Transverse colon (tissue), 4 donors: ENCODE measurements around the gene TFB2M. TPM values are rescaled to one million over a fixed set of nuclear protein-coding genes. Genes with fewer than 3 reads are reported as not detected.

ENCODE experiments used
- DNase-seq: peaks from one replicate; pipeline ENCODE4 v3.0.0-alpha.2; 2019
- H3K27ac ChIP-seq, 4 donors: fragments of 200-600 bp; sonication (generic); 2 replicates each; pipeline ENCODE4 v1.5.1; 2016 to 2018; ENCODE audit warnings: inconsistent platforms in 4 of 4
- H3K27me3 ChIP-seq: fragments of 200-600 bp; sonication (generic); 2 replicates; pipeline ENCODE4 v1.5.1; 2017; ENCODE audit warnings: inconsistent platforms
- H3K36me3 ChIP-seq, 4 donors: fragments of 200-600 bp; sonication (generic); 2 replicates each; pipeline ENCODE4 v1.5.1; 2017 to 2019; ENCODE audit warnings: inconsistent platforms in 4 of 4
- H3K4me1 ChIP-seq, 4 donors: fragments of 200-600 bp; sonication (generic); 2 replicates each; pipeline ENCODE4 v1.5.1; 2017 to 2020; ENCODE audit warnings: inconsistent platforms in 4 of 4
- H3K4me3 ChIP-seq, 4 donors: fragments of 200-600 bp; sonication (generic); 1 replicate in 1 of 4; 2 replicates in 3 of 4; pipeline versions ENCODE4 v1.5.1 to v1.6.1; 2017 to 2019; ENCODE audit warnings: inconsistent platforms in 4 of 4
- H3K9me3 ChIP-seq, 2 donors: fragments of 200-600 bp; sonication (generic); 2 replicates each; pipeline ENCODE4 v1.5.1; 2017 to 2019; ENCODE audit warnings: inconsistent platforms in 2 of 2
- EP300 ChIP-seq: sonication (generic); formaldehyde crosslinking; IDR thresholded peaks from one replicate; pipeline ENCODE4 v1.6.1; 2017; ENCODE audit warnings: antibody characterized with exemption, low read depth
- POLR2A ChIP-seq: fragments of 450-650 bp; IDR thresholded peaks from one replicate; pipeline ENCODE4 v1.6.1; 2016; ENCODE audit warnings: antibody characterized with exemption, mild to moderate bottlenecking, moderate library complexity
- POLR2AphosphoS5 ChIP-seq, 3 donors: sonication (generic); formaldehyde crosslinking; IDR thresholded peaks; one replicate each; pipeline ENCODE4 v1.6.1; 2016; ENCODE audit warnings: antibody characterized with exemption in 3 of 3
- WGBS, 2 donors: methylation state at CpG; one replicate each; pipeline ENCODE4 v1.1.5; 2018; ENCODE audit warnings: low coverage in 1 of 2; 5-methylcytosine and 5-hydroxymethylcytosine counted together
- in situ Hi-C, 4 donors: fragments of 200-750 bp; cut with MboI; loops; one replicate each; pipeline versions ENCODE4 v1.15.0 to v1.15.1; 2017; ENCODE audit warnings: low sequenced_read_pairs in 3 of 4, low pct_ligation_motif_present in 1 of 4, low pct_unique_long_range_greater_than_20kb in 1 of 4
- intact Hi-C: fragments of 100-400 bp; cut with DNase I; formaldehyde crosslinking; loops from one replicate; pipeline ENCODE4 v1.15.1; 2023; ENCODE audit warnings: low total_unique reads
- total RNA-seq, 4 donors: library from RNA; depleted of rRNA; stranded (reverse); fragments of >200 nt; gene quantifications; one replicate each; pipeline ENCODE4 v1.1.0, GENCODE V29; 2016
- TF ChIP-seq, protein P1 (sequence below), 5 experiments: fragments of 200-600 bp in 3 of 5; fragments of 450-650 bp in 2 of 5; sonication (generic) in 3 of 5; IDR thresholded peaks; 1 replicate in 2 of 5; 2 replicates in 3 of 5; pipeline ENCODE4 v1.5.1; 2016 to 2017; ENCODE audit warnings: antibody characterized with exemption in 5 of 5, inconsistent platforms in 3 of 5, mild to moderate bottlenecking in 2 of 5, moderate library complexity in 1 of 5

The TFB2M gene
- total RNA-seq, 4 donors from 2014 or later: 0.40 to 12.7 (median 5.5) TPM

DNA sequence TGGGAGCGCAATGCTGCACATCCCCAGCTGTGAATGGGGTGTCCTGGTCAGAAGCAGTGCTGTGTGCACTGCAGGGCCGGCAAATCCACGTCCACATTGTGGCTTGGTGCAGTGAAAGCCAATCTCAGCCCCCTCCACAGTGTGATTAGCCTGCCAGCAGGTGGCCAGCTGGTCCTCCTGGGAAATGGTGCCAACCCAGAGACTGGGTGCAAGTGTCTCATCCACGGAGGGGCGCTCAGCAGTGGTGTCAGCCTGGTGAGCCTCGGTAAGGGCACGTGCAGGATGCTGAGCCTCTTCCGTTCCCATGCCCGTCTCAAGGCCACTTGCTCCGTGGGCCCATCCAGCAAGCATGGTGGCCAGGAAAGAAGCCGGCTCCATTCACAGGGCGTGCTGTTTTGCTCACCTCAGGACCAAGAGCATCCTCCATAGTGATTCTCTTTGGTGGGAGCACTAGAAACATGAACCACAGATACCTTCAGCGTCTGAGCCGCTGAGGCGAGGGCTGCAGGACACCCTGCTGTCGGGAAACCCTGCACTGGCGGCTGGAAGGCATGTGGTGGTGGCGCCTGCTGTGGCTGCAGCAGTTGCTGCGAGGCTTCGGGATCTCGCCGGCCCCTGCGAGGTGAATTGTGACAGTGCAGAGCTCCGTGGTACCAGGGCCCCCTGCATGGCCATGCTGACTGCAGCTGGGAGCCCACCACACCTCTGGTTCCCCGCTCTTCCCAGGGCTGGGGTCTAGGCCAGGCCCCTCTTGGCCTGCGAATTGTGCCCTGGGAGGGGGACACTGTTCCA is 57.0 kb downstream of the TFB2M start:
- WGBS, 2 donors: 87 to 100% methylated on average over 1 to 26 of the region's 26 CpGs
- no peak for DNase-seq
- Histone ChIP-seq H3K4me3 (no peak overlapping the region), H3K9me3 (peaks cover under 1 to 2% of the 10 kb centered on the region in 2 donors), H3K27me3 (no peaks in the 10 kb centered on the region), H3K4me1 (peaks cover 7 to 13% (median 10%) of the 10 kb centered on the region in 4 donors), H3K36me3 (no peaks in the 10 kb centered on the region), H3K27ac (no peak overlapping the region)
- TF ChIP-seq POLR2A (no peak), POLR2AphosphoS5 (IDR thresholded peaks at IDR 0.05) (no peak)
- TF ChIP-seq, protein P1, sequence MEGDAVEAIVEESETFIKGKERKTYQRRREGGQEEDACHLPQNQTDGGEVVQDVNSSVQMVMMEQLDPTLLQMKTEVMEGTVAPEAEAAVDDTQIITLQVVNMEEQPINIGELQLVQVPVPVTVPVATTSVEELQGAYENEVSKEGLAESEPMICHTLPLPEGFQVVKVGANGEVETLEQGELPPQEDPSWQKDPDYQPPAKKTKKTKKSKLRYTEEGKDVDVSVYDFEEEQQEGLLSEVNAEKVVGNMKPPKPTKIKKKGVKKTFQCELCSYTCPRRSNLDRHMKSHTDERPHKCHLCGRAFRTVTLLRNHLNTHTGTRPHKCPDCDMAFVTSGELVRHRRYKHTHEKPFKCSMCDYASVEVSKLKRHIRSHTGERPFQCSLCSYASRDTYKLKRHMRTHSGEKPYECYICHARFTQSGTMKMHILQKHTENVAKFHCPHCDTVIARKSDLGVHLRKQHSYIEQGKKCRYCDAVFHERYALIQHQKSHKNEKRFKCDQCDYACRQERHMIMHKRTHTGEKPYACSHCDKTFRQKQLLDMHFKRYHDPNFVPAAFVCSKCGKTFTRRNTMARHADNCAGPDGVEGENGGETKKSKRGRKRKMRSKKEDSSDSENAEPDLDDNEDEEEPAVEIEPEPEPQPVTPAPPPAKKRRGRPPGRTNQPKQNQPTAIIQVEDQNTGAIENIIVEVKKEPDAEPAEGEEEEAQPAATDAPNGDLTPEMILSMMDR (IDR thresholded peaks at IDR 0.05): no peak
- intact Hi-C loops: no loop called here
- in situ Hi-C loops: loop anchor here in 1 of 4 donors (10.0 kb wide), 1 partner anchor 186 kb away; no protein-coding TSS in a partner anchor

DNA sequence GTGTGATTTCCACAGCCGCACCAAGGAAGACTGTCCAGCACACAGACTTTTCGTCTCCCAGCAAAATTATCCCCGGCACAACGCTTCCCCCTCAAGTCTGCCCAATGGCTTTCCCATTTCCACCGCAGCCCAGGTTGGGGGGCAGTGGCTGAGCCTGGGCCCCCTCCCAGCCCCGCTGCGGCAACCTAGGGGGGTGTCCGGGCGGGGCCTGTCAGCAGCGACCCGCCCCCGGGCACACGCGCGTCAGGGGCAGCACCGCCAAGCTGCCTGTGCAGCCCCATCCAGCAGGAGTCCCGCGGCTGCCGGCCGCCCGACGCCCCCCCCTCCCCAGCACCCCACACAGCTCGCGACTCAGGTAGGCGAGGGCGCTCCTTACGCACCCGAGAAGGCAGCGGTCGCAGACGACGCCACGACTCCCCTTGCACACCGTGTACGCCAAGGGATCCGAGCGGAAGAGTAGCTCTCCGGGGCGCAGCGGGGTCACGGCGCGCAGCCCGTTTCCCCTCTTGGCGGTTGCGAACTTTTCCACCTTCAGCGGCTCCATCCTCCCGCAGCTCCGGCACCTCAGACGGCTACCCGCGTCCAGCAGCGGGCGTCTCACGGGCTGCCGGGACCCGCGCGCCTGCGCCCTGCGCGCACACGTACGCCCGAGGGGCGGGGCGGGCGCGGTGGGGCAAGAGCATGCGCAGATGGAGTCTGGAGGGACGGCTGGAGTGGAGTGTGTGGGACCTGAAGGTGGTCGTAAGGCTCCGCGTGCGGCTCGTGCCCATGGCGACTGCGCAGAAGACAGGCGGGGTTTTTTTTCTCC is 59.2 kb downstream of the TFB2M start, which contains the start of gene SMYD3:
Gene SMYD3, minus strand, starts transcription at position 606 of the 808 bp plus-strand sequence.
- in situ Hi-C loops: loop anchor here in 1 of 4 donors (10.0 kb wide), 1 partner anchor 188 kb away; no protein-coding TSS in a partner anchor
- DNase-seq: peak; percentile 78
- no peaks in the 10 kb centered on the region for H3K27me3 ChIP-seq
- peaks cover 7 to 13% (median 10%) of the 10 kb centered on the region in 4 donors for H3K4me1 ChIP-seq
- no peaks in the 10 kb centered on the region for H3K9me3 ChIP-seq
- intact Hi-C loops: no loop called here
- TF ChIP-seq POLR2A (peak; percentile 45), POLR2AphosphoS5 (IDR thresholded peaks at IDR 0.05) (peak; percentile 66 to 73 (median 69)), EP300 (no peak)
- TF ChIP-seq, protein P1 (IDR thresholded peaks at IDR 0.05): peak in 2 of 5 experiments; percentile 15 to 18
- WGBS, 2 donors: 0% methylated on average over 59 of the region's 79 CpGs; no CpG with 5 or more reads in 1 of the 2 donors
- no peaks in the 10 kb centered on the region for H3K36me3 ChIP-seq
- H3K27ac ChIP-seq: peak within 1 kb of the TSS; percentile 68 to 76 (median 74)
- H3K4me3 ChIP-seq: peak within 1 kb of the TSS; percentile 62 to 96 (median 66)

DNA sequence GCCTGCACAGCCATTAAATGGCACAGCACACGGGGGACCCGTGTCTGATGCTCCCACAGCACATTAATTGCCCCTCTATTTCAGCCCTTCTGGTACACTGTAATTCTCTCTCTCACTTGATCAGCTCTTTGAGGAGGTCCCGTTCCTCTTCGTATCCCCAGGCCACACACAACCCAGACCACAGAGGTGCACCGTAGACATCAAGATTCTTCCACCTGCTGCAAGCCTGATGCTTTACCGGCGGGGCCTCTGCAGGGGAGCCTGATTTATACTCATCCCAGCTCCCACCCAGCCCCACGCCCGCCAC is 59.7 kb downstream of the TFB2M start:
- Histone ChIP-seq H3K9me3 (no peaks in the 10 kb centered on the region), H3K27ac (peak overlapping the region in 2 of 4 donors; percentile 68 to 76), H3K4me3 (peak overlapping the region; percentile 62 to 96 (median 66)), H3K4me1 (peaks cover 7 to 13% (median 10%) of the 10 kb centered on the region in 4 donors), H3K27me3 (no peaks in the 10 kb centered on the region), H3K36me3 (no peaks in the 10 kb centered on the region)
- WGBS, 2 donors: 6% methylated on average over 3 to 9 of the region's 9 CpGs
- TF ChIP-seq EP300 (no peak), POLR2AphosphoS5 (IDR thresholded peaks at IDR 0.05) (no peak)
- in situ Hi-C loops: loop anchor here in 1 of 4 donors (10.0 kb wide), 1 partner anchor 188 kb away; no protein-coding TSS in a partner anchor
- intact Hi-C loops: no loop called here
- no peak for DNase-seq

DNA sequence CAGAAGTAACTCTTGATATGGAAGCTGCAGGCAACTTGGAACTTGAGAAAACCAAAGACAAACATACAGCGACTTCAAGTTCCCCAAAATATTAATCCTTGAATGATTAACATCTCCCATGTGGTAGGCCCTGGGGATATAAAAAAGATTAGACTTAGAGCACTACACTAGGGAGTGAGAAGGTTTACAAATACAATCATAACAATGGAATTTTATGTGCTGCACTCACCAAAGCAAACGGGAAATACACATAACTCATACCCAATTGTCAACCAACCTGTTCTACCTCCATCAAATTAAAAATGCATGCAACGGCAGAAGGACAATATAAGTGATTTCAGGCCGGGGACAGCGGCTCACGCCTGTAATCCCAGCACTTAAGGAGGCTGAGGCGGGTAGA is 62.7 kb downstream of the TFB2M start:
- no peak overlapping the region for H3K27ac ChIP-seq
- TF ChIP-seq POLR2AphosphoS5 (IDR thresholded peaks at IDR 0.05) (no peak), EP300 (no peak), POLR2A (no peak)
- TF ChIP-seq, protein P1 (IDR thresholded peaks at IDR 0.05): no peak
- intact Hi-C loops (no loop called here), in situ Hi-C loops (loop anchor here in 1 of 4 donors (10.0 kb wide), 1 partner anchor 191 kb away; no protein-coding TSS in a partner anchor)
- no peak overlapping the region for H3K4me3 ChIP-seq
- H3K4me1 ChIP-seq: peaks cover 7 to 13% (median 10%) of the 10 kb centered on the region in 4 donors
- H3K27me3 ChIP-seq: no peaks in the 10 kb centered on the region
- no peaks in the 10 kb centered on the region for H3K9me3 ChIP-seq
- no peak for DNase-seq
- H3K36me3 ChIP-seq: no peaks in the 10 kb centered on the region
- 54 to 57% methylated on average over 4 to 7 of the region's 7 CpGs for WGBS, 2 donors
